ENCODE data around the gene OR11H7. TPM values are rescaled to one million over a fixed set of nuclear protein-coding genes. Genes with fewer than 3 reads are reported as not detected.
"Not testable (repeated sequence)": the region's sequence is repeated elsewhere in the genome, so short reads cannot be mapped to it uniquely, and the experiment has no call there.

OR11H7 gene
- total RNA-seq, 2 experiments from 2014 or later: not detected

- H3K36me3 Mint-ChIP-seq (ENCODE audit: low read depth); H3K4me1 Mint-ChIP-seq; POLR2A ChIA-PET; H3K27ac Mint-ChIP-seq; DNase-seq; H3K27me3 Mint-ChIP-seq; H3K4me3 Mint-ChIP-seq; H3K9me3 Mint-ChIP-seq; CTCF ChIA-PET: not testable (repeated sequence)
Observed at GRCh38 chr14:20212406-20212805, 16.4 kb upstream of the OR11H7 start.

GRCh38 chr14:20215196-20215595 is 13.6 kb upstream of the OR11H7 start:
- H3K4me3 Mint-ChIP-seq: no peak overlapping the region
- no peaks in the 10 kb centered on the region for H3K4me1 Mint-ChIP-seq
- no peaks in the 10 kb centered on the region for H3K36me3 Mint-ChIP-seq (ENCODE audit: low read depth)
- CTCF ChIA-PET: no interaction called here
- no peak overlapping the region for H3K27ac Mint-ChIP-seq
- POLR2A ChIA-PET: no interaction called here
- no peaks in the 10 kb centered on the region for H3K9me3 Mint-ChIP-seq
- DNase-seq: no peak
- H3K27me3 Mint-ChIP-seq: peaks cover 1% of the 10 kb centered on the region

GRCh38 chr14:20219033-20219432 is 9.7 kb upstream of the OR11H7 start:
- CTCF ChIA-PET: no interaction called here
- POLR2A ChIA-PET: no interaction called here
- Mint-ChIP-seq H3K27me3 (peaks cover 3% of the 10 kb centered on the region), H3K36me3 (ENCODE audit: low read depth) (no peaks in the 10 kb centered on the region), H3K9me3 (no peaks in the 10 kb centered on the region), H3K4me1 (no peaks in the 10 kb centered on the region), H3K27ac (no peak overlapping the region), H3K4me3 (no peak overlapping the region)
- no peak for DNase-seq

GRCh38 chr14:20223410-20223809 is 5.4 kb upstream of the OR11H7 start, which contains the start of gene OR11H6:
OR11H6 (plus strand) TSS chr14:20223710; CDS start chr14:20223710, 0 bp downstream.
- CTCF ChIA-PET: no interaction called here
- POLR2A ChIA-PET: no interaction called here
- Mint-ChIP-seq H3K4me3 (no peak within 1 kb of the TSS), H3K9me3 (no peaks in the 10 kb centered on the region), H3K36me3 (ENCODE audit: low read depth) (no peaks in the 10 kb centered on the region), H3K27me3 (peaks cover 3% of the 10 kb centered on the region), H3K4me1 (no peaks in the 10 kb centered on the region), H3K27ac (no peak within 1 kb of the TSS)
- no peak for DNase-seq

GRCh38 chr14:20235415-20235814 is 6.6 kb downstream of the OR11H7 start:
- H3K27ac Mint-ChIP-seq; H3K27me3 Mint-ChIP-seq; H3K4me1 Mint-ChIP-seq; DNase-seq; H3K36me3 Mint-ChIP-seq (ENCODE audit: low read depth); H3K4me3 Mint-ChIP-seq; H3K9me3 Mint-ChIP-seq; CTCF ChIA-PET; POLR2A ChIA-PET: not testable (repeated sequence)

- CTCF ChIA-PET: interaction anchor here (0.6 kb wide), 1 partner anchor 66 kb away, joined by 3 read pairs; no protein-coding TSS in a partner anchor
Observed at GRCh38 chr14:20247646-20248246, 19.0 kb downstream of the OR11H7 start.

GRCh38 chr14:20262642-20263128 is 33.9 kb downstream of the OR11H7 start:
- POLR2A ChIA-PET: no interaction called here
- CTCF ChIA-PET: no interaction called here
- H3K9me3 Mint-ChIP-seq: no peaks in the 10 kb centered on the region
- no peak for DNase-seq
- no peaks in the 10 kb centered on the region for H3K36me3 Mint-ChIP-seq (ENCODE audit: low read depth)
- H3K27ac Mint-ChIP-seq: no peak overlapping the region
- no peaks in the 10 kb centered on the region for H3K4me1 Mint-ChIP-seq
- no peak overlapping the region for H3K4me3 Mint-ChIP-seq
- no peaks in the 10 kb centered on the region for H3K27me3 Mint-ChIP-seq

More at GRCh38 chr14:20247646-20248246, 19.0 kb downstream of the OR11H7 start:
- no peaks in the 10 kb centered on the region for H3K9me3 Mint-ChIP-seq
- no peaks in the 10 kb centered on the region for H3K4me1 Mint-ChIP-seq
- POLR2A ChIA-PET: no interaction called here
- H3K27ac Mint-ChIP-seq: no peak overlapping the region
- no peak overlapping the region for H3K4me3 Mint-ChIP-seq
- H3K27me3 Mint-ChIP-seq: no peaks in the 10 kb centered on the region
- H3K36me3 Mint-ChIP-seq (ENCODE audit: low read depth): no peaks in the 10 kb centered on the region
- DNase-seq: no peak

GRCh38 chr14:20264361-20264760 is 35.6 kb downstream of the OR11H7 start:
- H3K4me3 Mint-ChIP-seq; H3K36me3 Mint-ChIP-seq (ENCODE audit: low read depth); DNase-seq; H3K4me1 Mint-ChIP-seq; H3K9me3 Mint-ChIP-seq; H3K27me3 Mint-ChIP-seq; POLR2A ChIA-PET; CTCF ChIA-PET; H3K27ac Mint-ChIP-seq: not testable (repeated sequence)

- peaks cover 6% of the 10 kb centered on the region for H3K4me1 Mint-ChIP-seq
- H3K4me3 Mint-ChIP-seq: no peak overlapping the region
- H3K36me3 Mint-ChIP-seq (ENCODE audit: low read depth): peaks cover 18% of the 10 kb centered on the region
- no peaks in the 10 kb centered on the region for H3K27me3 Mint-ChIP-seq
- no peak for DNase-seq
- POLR2A ChIA-PET: no interaction called here
- CTCF ChIA-PET: no interaction called here
- no peak overlapping the region for H3K27ac Mint-ChIP-seq
- H3K9me3 Mint-ChIP-seq: peaks cover 38% of the 10 kb centered on the region
Observed at GRCh38 chr14:20274062-20274461, 45.3 kb downstream of the OR11H7 start.

- no peaks in the 10 kb centered on the region for H3K27me3 Mint-ChIP-seq
- H3K27ac Mint-ChIP-seq: no peak overlapping the region
- H3K36me3 Mint-ChIP-seq (ENCODE audit: low read depth): peaks cover 40% of the 10 kb centered on the region
- POLR2A ChIA-PET: no interaction called here
- DNase-seq: no peak
- H3K4me3 Mint-ChIP-seq: no peak overlapping the region
- peaks cover 22% of the 10 kb centered on the region for H3K4me1 Mint-ChIP-seq
- peaks cover 37% of the 10 kb centered on the region for H3K9me3 Mint-ChIP-seq
- CTCF ChIA-PET: no interaction called here
Observed at GRCh38 chr14:20277409-20277808, 48.6 kb downstream of the OR11H7 start.

GRCh38 chr14:20278414-20278813 is 49.6 kb downstream of the OR11H7 start:
- POLR2A ChIA-PET: no interaction called here
- H3K27ac Mint-ChIP-seq: peak overlapping the region; percentile 6
- peaks cover 49% of the 10 kb centered on the region for H3K36me3 Mint-ChIP-seq (ENCODE audit: low read depth)
- DNase-seq: no peak
- CTCF ChIA-PET: no interaction called here
- peaks cover 31% of the 10 kb centered on the region for H3K9me3 Mint-ChIP-seq
- H3K27me3 Mint-ChIP-seq: no peaks in the 10 kb centered on the region
- H3K4me1 Mint-ChIP-seq: peaks cover 22% of the 10 kb centered on the region
- no peak overlapping the region for H3K4me3 Mint-ChIP-seq

- CTCF ChIA-PET, H3K4me3 Mint-ChIP-seq, H3K27me3 Mint-ChIP-seq, H3K27ac Mint-ChIP-seq: not testable (repeated sequence)
- Mint-ChIP-seq H3K9me3 (peaks cover 14% of the 10 kb centered on the region), H3K36me3 (ENCODE audit: low read depth) (peaks cover 50% of the 10 kb centered on the region), H3K4me1 (peaks cover 22% of the 10 kb centered on the region)
- peak; percentile 10 for DNase-seq
- POLR2A ChIA-PET: interaction anchor here (0.6 kb wide), 2 partner anchors 140 to 1147 kb away, joined by 3 to 4 read pairs; no protein-coding TSS in a partner anchor
Observed at GRCh38 chr14:20280265-20280664, 51.5 kb downstream of the OR11H7 start.

Measured in activated CD4-positive, alpha-beta T cell treated with anti-CD3 and anti-CD28 coated beads, Interleukin-2, amount 10 ng/mL, durations not matched to agents 7 days and 5 days (primary cell).